Stimulated activated CD8-positive, alpha-beta memory T cell treated with anti-CD3 and anti-CD28 coated beads, Interleukin-7, amount 100 ng/mL, for 1 hour (primary cell): ENCODE results near the gene C19orf47.
"Not testable (repeated sequence)": the region's sequence is repeated elsewhere in the genome, so short reads cannot be mapped to it uniquely, and the experiment has no call there.

ENCODE experiments used
- DNase-seq, 2 donors: peaks; one replicate each; pipeline ENCODE4 v3.0.0-alpha.2; 2020; ENCODE audit warnings: low read depth in 2 of 2

Gene C19orf47

DNA sequence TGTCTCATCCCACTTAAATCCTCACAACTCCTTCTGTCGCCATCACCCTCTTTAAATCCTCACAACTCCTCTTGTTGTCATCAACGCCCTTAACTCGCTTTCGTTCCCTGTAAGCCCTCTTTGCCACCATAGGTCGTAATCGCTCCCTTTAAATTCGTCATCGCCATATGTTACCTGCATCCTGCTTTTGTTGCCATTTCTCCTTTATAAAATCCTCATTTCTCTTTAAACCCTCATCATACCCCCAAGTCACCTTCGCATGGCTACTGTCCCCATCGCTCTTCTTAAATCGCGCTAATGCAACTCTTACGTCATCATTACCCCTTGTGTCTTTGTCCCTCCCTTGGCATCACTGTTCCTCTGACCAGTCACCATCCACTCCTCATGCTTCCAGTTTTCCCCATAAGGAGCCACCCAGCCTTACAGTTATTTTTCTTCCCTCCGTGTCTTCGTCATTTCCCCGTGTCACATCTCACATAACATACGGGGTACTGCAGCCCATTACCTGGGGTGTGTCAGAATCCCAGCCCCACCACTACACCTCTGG, 837 bp upstream of the C19orf47 start:
- no peak for DNase-seq

DNA sequence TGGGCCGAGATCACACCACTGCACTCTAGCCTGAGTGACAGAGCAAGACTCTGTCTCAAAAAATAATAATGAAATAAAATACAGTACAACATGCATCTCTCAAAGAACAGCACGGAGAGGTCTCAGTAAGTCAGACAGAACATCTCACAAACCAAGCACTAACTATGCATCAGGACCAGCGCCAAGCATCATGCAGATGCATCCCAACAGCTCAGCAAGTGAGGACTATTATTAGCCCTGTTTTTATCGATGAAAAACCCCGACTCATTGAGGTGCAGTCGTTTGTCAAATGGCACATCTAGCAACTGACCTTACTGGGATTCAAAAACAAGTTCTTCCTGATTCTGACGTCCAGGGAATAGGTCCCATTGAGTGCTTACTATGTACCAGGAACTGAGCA, 3.8 kb downstream of the C19orf47 start:
- no peak for DNase-seq

DNA sequence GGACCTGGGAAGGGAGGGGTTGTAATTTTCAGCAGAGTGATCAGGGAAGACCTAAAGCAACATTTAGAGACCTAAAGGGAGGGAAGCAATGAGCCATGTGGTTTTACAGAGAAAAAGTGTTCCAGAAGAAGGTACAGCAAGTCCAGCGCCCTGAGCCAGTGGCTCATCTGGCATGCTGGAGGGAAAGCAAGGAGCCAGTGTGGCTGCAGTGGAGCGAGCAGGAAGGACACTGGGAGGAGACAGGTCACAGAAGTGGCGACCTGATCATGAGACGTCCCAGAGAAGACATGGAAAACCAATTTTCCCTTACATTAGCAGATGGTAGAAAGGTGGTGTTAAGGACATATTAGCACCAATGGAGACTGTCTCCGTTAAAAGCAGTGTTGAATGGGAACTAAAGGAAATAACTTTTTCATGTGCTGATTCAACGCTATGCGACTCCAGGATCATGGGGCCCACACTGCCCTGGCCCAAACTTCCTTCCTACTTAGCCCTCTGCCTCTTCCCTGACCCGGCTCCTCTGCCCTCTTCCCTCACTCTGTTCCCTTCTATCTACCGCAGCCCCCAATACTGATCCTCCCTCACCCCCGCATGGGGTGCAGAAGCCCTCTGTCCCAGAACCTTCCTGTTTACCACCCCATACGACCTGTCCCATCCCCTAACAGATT, 5.4 kb downstream of the C19orf47 start:
- DNase-seq, result no peak

DNA sequence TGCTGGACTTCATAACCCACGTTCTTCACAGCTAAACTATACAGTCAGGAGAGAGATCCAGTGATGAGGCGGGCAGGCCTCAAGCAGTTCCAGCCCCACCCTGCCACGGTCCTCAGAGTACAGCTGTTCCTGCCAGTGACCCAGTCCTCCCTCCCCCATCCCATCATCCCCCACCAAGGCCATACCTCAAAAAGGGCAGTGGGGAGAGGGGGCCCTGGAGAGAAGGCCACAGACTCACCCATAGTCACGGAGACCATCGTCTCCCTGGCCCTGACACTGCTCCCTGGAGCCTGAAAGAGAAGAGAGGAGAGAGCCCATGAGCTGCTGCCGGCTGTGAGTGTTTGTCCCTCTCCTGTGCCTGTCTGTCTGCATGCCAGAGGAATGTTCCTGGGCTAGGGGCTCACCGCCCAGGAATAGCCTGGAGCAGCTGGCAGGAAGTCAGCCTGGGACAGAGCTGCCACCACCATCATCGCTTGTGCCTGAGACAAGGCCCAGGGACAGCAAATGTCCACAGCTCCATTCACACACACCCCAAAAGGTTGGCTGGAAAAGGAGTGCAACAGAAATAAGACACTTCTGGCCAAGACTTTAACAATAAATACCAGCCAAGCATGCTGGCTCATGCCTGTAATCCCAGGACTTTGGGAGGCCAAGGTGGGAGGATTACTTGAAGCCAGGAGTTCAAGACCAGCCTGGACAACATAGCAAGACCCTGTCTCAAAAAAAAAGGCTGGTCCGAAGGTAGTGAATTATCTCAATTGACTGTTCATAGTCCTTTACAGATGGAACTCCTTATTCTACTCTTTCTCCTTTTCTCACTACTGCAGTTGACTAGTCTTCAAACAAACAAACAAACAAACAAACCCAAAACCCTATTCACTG, 6.4 kb downstream of the C19orf47 start:
- DNase-seq, result no peak

DNA sequence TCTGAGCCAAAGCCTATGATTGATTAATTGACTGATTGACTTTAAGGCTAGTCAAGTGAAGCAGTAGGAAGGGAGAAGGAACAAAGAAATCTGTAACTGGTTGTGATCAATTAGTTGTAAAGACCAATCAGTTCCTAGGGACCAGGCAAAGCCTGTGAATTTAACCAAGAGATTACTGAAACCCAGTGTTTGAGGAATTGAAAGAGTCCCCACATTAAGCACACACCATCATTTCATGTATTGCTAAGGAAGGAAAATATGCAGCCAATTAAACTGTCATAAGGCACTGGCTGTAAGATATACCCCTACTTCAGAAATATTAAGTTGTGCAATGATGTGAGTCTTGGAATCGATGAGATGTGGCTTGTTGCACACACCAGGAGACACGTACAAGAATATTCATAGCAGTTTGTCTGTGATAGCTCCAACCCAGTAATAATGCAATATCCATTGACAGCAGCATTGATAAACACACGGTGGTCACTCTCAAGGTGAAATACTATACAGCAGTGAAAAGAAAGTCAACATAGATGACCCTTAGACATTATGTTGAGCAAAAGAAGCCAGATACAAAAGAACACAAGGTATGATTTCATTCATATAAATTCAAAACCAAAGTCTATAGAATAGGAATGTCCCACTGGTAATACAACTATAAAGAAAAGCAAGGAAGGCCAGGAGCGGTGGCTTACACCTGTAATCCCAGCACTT, 9.0 kb downstream of the C19orf47 start:
- DNase-seq, result no peak

DNA sequence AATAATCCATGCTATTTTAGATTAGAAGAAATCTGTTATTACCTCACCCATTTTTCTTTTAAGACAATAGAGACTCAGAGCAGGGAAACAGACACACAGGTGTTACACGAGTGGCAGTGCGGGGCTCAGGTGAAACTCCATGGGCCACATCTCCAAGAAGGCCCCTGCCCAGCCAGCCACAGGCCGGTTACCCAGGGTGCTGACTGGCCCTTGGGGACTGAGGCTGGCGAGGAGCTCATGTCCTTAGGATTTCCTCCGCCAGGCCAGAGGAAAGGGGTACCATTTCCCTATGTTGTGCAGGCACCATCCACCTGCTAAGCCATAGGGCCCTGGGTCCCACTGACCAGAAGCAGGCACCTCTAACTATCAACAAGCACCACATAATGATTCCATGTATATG, 10.6 kb downstream of the C19orf47 start:
- DNase-seq, result no peak

DNA sequence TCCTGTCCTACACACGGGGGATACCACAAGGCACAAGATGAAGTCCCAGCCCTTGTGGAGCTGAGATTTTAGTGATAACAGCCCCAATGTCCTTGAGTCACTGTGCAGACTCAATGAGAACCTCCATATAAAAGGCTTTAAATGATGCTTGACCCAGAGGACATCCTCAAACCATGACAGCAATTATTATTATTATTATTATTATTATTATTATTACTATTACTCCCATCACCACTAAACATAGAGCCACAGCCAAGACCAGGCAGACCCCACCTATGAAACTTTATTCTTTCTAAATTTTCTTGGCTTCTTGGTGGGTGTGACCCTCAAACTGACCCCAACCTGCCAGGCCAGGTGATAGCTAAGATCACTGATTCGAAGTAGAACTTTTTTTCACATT, 11.1 kb downstream of the C19orf47 start:
- DNase-seq, result no peak

DNA sequence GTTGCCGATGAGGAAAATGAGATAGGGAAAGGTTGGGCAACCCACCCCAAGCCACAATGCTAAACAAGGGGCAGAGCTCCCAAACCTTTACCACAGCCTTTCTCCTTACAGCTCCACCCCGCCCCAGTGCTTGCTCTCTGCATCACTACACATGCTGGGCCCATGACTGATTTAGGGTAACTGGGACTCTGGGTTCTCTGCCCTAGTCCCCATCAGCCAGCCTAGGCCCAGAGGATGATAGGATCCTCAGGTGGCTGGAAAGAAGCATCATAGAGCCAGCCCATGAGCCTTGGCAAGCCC, 11.6 kb downstream of the C19orf47 start:
- no peak for DNase-seq

DNA sequence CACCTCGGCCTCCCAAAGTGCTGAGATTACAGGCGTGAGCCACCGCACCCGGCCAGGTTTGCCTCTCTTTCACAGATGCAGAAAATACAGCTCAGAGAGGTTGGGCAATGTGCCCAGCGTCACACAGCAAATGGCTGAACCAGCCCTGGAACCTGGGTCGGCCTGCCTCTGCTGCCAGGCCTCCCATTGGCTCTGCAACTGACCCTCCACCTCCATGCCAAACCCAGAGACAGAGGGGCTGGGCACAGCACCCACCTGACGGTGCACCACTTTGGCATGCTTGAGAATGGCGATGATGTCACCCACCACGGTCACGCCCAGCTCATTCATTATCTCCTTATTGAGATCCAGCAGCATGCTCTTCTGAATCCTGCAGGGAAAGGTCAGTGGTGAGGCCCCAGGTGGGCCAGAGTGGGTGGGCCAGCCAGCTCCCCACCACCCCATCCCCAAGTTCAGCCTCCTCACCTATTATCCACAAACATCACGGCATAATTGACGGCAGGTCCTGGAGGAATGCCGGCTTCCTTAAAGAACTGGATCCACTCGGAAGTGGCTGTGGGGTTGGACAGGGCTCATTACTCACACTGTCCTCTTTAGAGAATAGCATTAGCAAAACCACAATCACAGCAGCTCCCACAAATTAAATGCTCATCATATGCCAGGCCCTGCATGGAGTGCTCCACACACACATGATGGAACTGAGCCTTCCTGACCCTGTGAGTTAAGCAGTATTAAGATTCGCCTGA, 12.2 kb downstream of the C19orf47 start:
- DNase-seq, result no peak

DNA sequence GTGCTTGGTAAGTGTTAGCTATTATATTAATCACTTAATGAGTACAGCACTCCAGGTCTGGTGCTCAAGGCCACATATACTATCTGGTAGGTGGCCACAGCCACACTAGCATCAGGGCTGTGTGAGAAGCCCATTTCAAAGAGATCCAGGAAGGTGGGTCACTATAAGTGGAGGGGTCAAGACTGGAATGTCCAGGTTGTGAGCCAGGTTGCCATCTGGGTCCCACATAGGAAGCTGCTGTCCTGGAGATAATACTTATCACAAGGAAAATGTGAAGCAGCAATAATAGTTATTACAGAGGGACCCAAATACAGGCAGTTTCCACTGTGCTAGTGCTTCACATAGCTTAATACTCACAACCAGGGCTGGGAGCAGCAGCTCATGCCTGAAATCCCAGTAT, 13.1 kb downstream of the C19orf47 start:
- DNase-seq, result no peak

DNA sequence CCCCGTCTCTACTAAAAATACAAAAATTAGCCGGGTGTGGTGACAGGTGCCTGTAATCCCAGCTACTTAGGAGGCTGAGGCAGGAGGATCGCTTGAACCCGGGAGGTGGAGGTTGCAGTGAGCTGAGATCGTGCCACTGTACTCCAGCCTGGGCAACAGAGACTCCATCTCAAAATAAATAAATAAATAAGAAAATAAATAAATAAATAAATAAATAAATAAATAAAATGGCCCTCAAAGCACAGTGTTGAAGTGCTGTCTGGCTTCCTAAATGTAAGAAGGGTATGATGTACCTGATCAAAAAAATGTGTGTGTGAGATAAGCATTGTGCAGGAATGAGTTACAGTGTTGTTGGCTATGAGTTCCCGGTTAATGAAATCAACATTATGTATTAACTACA, 15.1 kb downstream of the C19orf47 start:
- not testable (repeated sequence) for DNase-seq

DNA sequence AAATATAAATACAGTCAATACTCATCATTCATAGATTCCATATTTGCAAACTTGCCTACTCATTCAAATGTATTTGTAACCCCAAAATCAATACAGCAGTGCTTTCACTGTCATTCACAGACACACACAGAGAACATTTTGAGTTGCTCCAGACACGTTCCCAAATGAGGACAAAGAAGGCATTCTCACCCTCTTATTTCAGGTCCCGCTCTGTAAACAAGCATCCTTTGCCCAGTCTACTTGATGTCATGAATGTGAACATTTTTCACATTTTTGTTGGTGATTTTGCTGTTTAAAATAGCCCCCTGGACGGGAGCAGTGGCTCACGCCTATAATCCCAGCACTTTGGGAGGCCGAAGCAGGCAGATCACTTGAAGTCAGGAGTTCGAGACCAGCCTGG, 15.5 kb downstream of the C19orf47 start:
- DNase-seq, result no peak

DNA sequence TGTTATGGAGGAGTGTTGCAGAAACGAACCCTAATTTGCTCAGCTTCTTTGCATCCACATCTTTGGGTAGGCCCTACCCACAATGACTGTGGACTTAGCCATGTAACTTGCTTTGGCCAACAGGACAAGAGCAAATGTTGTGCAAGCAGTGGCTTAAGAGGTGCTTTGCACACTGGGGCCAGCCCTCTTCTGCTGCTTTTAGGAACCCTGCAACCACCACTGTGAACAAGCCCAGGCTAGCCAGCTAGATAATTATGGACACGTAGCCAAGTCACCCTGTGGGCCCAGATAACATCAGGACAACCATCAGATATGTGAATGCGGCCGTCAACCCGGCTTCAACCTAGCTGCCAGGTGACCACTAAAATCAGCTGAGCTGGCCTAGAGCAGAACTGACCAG, 17.1 kb downstream of the C19orf47 start:
- DNase-seq, result no peak

DNA sequence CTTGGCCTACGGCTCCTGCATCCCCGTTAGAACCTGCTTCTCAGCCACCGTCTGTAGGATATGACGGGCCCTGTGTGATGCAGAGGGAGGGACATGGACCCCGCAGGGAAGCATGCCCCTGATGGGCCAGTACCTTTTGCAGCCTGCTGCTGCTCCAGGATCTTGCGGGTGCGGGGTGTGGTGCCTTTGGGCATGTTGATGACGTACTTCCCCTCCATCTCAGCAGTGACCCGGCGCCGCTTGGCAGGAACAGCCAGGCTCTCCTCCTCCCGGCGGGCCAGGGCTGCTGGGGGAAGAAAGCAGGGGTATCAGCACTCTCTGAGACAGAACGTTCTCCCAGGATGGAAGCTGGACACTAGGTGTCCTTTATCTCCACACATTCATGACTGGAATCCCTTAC, 22.0 kb downstream of the C19orf47 start:
- DNase-seq, result no peak

DNA sequence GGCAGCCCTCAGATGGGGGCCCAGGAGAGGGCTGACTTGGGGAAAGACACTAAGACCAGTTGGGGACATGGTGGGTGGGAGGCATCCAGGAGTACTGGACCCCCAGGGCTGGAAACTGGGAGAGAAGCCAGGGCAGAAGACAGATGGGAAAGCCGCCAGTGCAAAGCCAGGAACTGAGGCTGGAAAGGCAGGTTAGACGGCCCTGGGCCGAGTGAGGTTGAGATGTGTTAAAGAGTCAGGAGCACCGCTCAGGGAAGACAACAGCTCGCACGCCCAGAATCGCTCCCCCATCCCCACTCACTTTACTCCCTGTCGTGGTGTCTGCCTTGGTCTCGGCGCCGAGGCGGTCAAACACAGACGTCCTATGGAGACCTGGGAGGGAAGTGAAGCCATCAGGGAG, 24.5 kb downstream of the C19orf47 start:
- no peak for DNase-seq

DNA sequence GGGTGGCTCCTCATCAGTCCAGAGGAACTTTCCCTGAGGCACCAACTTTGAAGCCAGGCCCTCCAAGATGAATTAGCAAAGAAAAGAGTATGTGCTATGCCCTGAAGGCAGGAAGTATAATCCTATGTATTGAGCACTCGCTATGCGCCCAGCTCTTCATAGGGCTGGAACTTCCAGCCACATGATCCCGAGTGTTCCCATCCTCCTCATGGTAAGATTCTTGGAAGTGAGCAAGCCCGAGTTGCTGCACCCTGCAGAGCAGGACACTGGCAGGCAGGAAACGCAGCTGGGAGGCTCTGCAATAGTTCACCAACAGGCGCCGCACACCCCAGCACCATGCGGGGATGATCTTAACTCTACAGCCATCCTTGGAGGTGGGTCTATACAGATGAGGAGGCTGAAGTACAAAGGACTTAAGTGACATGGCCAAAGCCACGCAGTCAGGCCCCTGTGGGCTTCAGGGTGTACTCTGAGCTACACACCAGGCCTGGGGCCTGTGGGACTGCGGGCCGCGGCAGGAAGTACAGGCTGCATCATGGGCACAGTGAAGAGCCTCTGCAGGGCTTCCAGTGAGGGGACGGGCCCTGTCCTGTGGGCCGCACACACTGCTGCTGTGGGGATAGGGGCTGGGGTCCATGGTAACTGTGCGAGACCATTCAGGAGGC, 25.1 kb downstream of the C19orf47 start:
- DNase-seq, result no peak

DNA sequence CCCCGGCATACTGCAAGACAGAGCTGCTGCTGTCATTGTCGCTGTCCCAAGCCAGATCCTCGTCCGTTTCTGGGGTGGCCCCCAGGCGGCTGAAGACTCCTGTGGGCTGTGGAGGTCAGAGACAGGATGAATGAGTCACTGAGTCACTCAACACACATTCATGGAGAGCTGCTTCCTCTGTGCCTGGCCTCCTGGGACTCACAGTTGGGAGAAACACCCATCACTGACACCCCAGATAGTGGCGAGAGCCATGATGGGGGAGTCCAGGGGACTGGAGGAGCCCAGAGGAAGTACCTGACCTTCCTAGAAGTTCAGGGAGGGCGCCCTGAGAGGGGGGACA, 26.0 kb downstream of the C19orf47 start:
- DNase-seq, result no peak

DNA sequence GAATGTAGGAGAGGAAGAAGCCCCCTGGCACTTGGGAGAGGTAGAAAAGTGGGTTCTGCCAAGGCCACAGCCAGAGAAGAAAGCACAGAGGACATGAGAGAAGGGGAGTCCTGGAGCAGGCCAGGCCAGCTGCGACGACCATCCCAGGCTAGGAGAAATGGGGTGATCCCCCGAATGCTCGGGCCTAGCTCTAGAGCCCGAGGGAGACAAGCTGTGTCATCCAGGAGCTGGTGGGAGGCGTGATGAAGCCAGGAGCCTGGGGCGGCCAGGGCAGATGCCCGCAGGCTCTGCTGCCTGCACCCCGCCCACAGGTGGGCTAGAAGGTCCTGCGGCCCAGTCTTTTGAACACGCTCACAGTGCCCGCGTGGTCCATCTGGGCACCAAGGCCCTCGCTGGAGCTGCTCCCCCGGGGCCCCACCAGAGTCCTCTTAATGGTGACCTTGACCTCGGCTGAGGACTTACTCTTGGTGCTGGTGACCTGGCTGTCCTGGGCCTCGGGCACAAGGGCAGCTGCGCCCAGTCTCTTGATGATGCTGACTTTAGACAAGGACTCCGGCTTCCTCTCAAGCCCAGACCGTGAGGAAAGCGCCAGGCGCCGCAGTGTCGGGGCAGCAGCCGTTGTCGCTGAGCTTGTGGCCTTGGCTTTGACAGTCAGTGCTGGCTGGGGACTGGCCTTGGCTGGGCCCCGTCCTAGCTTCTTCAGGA, 26.5 kb downstream of the C19orf47 start:
- DNase-seq, result no peak

DNA sequence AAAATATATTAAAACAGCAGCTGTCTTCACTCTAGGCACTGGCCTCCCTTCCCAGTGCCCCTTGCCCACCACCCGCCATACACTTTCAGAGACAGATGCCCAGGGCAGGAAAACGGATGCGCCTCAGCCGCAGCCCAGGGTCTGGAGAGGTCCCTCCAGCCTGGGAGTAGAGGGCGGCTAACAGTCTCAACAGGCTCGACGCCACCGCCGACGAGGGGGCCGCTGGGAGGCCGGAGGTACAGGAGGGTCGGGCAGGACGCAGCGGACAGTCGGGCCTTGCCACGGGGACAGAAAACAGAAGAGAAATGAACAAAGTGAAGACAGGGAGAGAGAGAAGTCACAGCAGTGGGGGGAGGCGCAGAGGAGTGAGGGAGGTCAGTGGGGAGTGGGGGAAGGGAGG, 27.1 kb downstream of the C19orf47 start:
- DNase-seq, result no peak

DNA sequence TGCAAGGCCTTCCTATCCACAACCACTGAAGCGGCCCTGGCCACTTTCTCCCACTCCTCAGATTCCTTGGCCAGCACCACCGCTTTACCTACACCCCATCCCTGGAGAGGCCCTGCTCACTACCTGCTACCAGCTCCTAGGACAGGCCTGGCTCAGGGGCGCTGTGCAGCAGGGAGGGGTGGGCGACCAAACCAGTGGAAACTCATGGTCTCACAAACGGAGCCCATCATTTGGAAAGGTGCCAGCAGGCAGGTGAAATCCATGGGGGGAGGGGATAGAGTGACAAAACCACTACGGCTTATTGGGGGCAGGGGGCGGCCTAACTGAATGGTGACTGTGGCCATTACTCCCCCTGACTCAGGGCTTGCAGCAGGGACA, 27.6 kb downstream of the C19orf47 start:
- no peak for DNase-seq

DNA sequence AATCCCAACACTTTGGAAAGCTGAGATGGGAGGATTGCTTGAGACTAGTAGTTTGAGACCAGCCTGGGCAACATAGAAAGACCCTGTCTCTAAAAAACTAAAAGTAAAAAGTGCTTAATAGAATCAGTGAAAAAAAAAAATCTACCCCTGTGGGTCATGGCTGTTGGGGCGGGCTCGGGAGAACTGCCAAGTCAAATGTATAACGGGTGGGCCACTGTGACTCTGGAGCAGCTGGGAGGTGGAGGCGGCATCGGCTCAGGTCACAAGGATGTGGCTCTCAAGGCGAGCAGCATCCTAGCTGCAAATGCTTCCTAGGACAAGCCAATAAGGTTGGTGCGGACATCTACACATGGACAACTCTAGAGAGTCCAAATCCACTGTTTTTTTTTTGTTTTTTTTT, 30.9 kb downstream of the C19orf47 start:
- DNase-seq, result no peak
